Cardiac fibroblast (primary cell): ENCODE measurements around the gene FGFBP2.

ENCODE experiments used
- DNase-seq, 2 donors: peaks; one replicate each; pipeline versions ENCODE4 v3.0.0 to v3.0.0-alpha.2; 2010; ENCODE audit warnings: low read depth in 2 of 2
- H3K4me3 ChIP-seq, 2 donors: replicated peaks in 1 of 2; 1 replicate in 1 of 2; 2 replicates in 1 of 2; pipeline ENCODE4 v1.5.1; 2011; ENCODE audit warnings: low read depth in 2 of 2, low read length in 2 of 2, mild to moderate bottlenecking in 2 of 2, moderate library complexity in 1 of 2
- CTCF ChIP-seq: IDR thresholded peaks from one replicate; pipeline ENCODE4 v1.5.1; 2011; ENCODE audit warnings: low read depth, mild to moderate bottlenecking, low read length, inconsistent platforms

Gene FGFBP2

GRCh38 chr4:15989424-15989823 is 26.4 kb upstream of the FGFBP2 start:
- DNase-seq = no peak
- TF ChIP-seq CTCF = no peak
- no peak overlapping the region for H3K4me3 ChIP-seq

- no peak for DNase-seq
- no peak overlapping the region for H3K4me3 ChIP-seq
- TF ChIP-seq CTCF = no peak
Measured at GRCh38 chr4:15988222-15988621, 25.2 kb upstream of the FGFBP2 start.

GRCh38 chr4:15986907-15987306 is 23.9 kb upstream of the FGFBP2 start:
- no peak overlapping the region for H3K4me3 ChIP-seq
- no peak for DNase-seq
- TF ChIP-seq CTCF = no peak

- no peak for TF ChIP-seq CTCF
- H3K4me3 ChIP-seq = no peak overlapping the region
- DNase-seq = no peak
Measured at GRCh38 chr4:15983610-15984009, 20.6 kb upstream of the FGFBP2 start.

- TF ChIP-seq CTCF = no peak
- DNase-seq = peak in 1 of 2 donors; percentile 19
- no peak overlapping the region for H3K4me3 ChIP-seq
Measured at GRCh38 chr4:15982842-15983524, 20.0 kb upstream of the FGFBP2 start.

GRCh38 chr4:15976456-15977447 is 13.8 kb upstream of the FGFBP2 start:
- no peak for DNase-seq

More at GRCh38 chr4:15976456-15977447, 13.8 kb upstream of the FGFBP2 start:
- H3K4me3 ChIP-seq = no peak overlapping the region
- TF ChIP-seq CTCF = no peak
